ENCODE measurements around the gene MOCS1.

The MOCS1 gene

DNA sequence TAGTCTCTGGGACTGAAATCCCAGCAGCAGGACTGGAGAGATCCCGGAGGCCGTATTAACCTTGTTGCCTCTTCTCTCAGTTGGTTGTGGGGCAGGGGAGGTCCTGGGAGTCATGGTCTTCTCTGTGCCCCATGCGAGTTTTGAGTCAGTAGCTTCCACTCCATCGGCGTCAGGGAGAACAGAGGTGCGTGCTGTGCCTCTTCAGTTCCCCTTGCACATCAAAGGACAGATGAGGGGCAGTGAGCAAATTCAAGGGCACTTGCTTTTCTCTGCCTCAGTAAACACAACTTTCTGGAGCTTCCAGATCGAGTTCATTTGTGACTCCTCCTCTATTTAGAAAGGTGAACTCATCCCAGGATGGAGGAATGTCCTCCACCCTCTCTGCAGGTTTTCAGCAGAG lies 48.6 kb downstream of the MOCS1 start:
- FAIRE-seq (no peak), DNase-seq (ENCODE audit: insufficient read length) (no peak)
- no peak for TF ChIP-seq POLR2AphosphoS5 (IDR thresholded peaks at IDR 0.05; ENCODE audit: low read depth, low read length)
- no peak for TF ChIP-seq TAF1 (IDR thresholded peaks at IDR 0.05; ENCODE audit: borderline replicate concordance, low read depth, low read length)
- TF ChIP-seq POLR2A (IDR thresholded peaks at IDR 0.05; ENCODE audit: low read depth, low read length) = no peak

- DNase-seq (ENCODE audit: insufficient read length) (no peak), FAIRE-seq (no peak)
- no peak for TF ChIP-seq TAF1 (IDR thresholded peaks at IDR 0.05; ENCODE audit: borderline replicate concordance, low read depth, low read length)
- TF ChIP-seq POLR2A (IDR thresholded peaks at IDR 0.05; ENCODE audit: low read depth, low read length) = no peak
- no peak for TF ChIP-seq POLR2AphosphoS5 (IDR thresholded peaks at IDR 0.05; ENCODE audit: low read depth, low read length)
Observed at GRCh38 chr6:39884696-39885095, 49.6 kb downstream of the MOCS1 start.

GRCh38 chr6:39882531-39882899 lies 51.7 kb downstream of the MOCS1 start:
- DNase-seq (ENCODE audit: insufficient read length) (no peak), FAIRE-seq (no peak)
- TF ChIP-seq POLR2AphosphoS5 (IDR thresholded peaks at IDR 0.05; ENCODE audit: low read depth, low read length) (no peak), POLR2A (IDR thresholded peaks at IDR 0.05; ENCODE audit: low read depth, low read length) (no peak), TAF1 (IDR thresholded peaks at IDR 0.05; ENCODE audit: borderline replicate concordance, low read depth, low read length) (no peak)

GRCh38 chr6:39881851-39882530 lies 52.3 kb downstream of the MOCS1 start:
- no peak for TF ChIP-seq TAF1 (IDR thresholded peaks at IDR 0.05; ENCODE audit: borderline replicate concordance, low read depth, low read length)
- no peak for TF ChIP-seq POLR2A (IDR thresholded peaks at IDR 0.05; ENCODE audit: low read depth, low read length)
- no peak for TF ChIP-seq POLR2AphosphoS5 (IDR thresholded peaks at IDR 0.05; ENCODE audit: low read depth, low read length)
- DNase-seq (ENCODE audit: insufficient read length) = no peak
- no peak for FAIRE-seq

GRCh38 chr6:39880594-39880993 lies 53.7 kb downstream of the MOCS1 start:
- TF ChIP-seq TAF1 (IDR thresholded peaks at IDR 0.05; ENCODE audit: borderline replicate concordance, low read depth, low read length) = no peak
- no peak for TF ChIP-seq POLR2AphosphoS5 (IDR thresholded peaks at IDR 0.05; ENCODE audit: low read depth, low read length)
- TF ChIP-seq POLR2A (IDR thresholded peaks at IDR 0.05; ENCODE audit: low read depth, low read length) = no peak
- DNase-seq (ENCODE audit: insufficient read length) (no peak), FAIRE-seq (no peak)

- no peak for FAIRE-seq
- TF ChIP-seq TAF1 (IDR thresholded peaks at IDR 0.05; ENCODE audit: borderline replicate concordance, low read depth, low read length) = no peak
- TF ChIP-seq POLR2AphosphoS5 (IDR thresholded peaks at IDR 0.05; ENCODE audit: low read depth, low read length) = no peak
- no peak for TF ChIP-seq POLR2A (IDR thresholded peaks at IDR 0.05; ENCODE audit: low read depth, low read length)
- DNase-seq (ENCODE audit: insufficient read length) = no peak
Observed at GRCh38 chr6:39879535-39879934, 54.7 kb downstream of the MOCS1 start.

DNA sequence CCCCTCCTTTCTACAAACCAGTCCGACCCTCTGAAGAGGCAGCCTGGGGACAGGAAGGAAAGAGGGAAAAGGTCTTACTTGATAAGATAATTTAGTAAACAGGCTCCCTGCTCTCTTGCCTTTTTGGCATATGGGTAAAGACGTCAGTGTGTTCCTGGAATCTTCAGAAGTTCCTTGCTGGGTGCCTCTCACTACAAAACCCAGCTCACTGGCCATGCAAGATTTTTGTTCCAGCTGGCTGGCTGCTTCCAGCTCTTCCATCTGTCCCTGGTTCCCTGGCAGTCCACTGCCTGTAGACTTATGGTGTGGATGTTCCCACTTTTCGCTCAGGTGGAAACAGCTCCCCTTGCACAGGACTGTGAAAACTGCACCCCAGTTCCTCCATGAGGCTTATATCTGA lies 57.4 kb downstream of the MOCS1 start:
- no peak for TF ChIP-seq TAF1 (IDR thresholded peaks at IDR 0.05; ENCODE audit: borderline replicate concordance, low read depth, low read length)
- no peak for TF ChIP-seq POLR2A (IDR thresholded peaks at IDR 0.05; ENCODE audit: low read depth, low read length)
- TF ChIP-seq POLR2AphosphoS5 (IDR thresholded peaks at IDR 0.05; ENCODE audit: low read depth, low read length) = no peak
- DNase-seq (ENCODE audit: insufficient read length) = no peak
- no peak for FAIRE-seq

GRCh38 chr6:39876111-39876510 lies 58.2 kb downstream of the MOCS1 start:
- DNase-seq (ENCODE audit: insufficient read length) = no peak
- TF ChIP-seq POLR2AphosphoS5 (IDR thresholded peaks at IDR 0.05; ENCODE audit: low read depth, low read length) (no peak), TAF1 (IDR thresholded peaks at IDR 0.05; ENCODE audit: borderline replicate concordance, low read depth, low read length) (no peak)
- no peak for FAIRE-seq

- FAIRE-seq = no peak
- DNase-seq (ENCODE audit: insufficient read length) = no peak
- TF ChIP-seq POLR2AphosphoS5 (IDR thresholded peaks at IDR 0.05; ENCODE audit: low read depth, low read length) (no peak), TAF1 (IDR thresholded peaks at IDR 0.05; ENCODE audit: borderline replicate concordance, low read depth, low read length) (no peak), POLR2A (IDR thresholded peaks at IDR 0.05; ENCODE audit: low read depth, low read length) (no peak)
Observed at GRCh38 chr6:39873439-39873838, 60.8 kb downstream of the MOCS1 start.

- TF ChIP-seq POLR2A (IDR thresholded peaks at IDR 0.05; ENCODE audit: low read depth, low read length) (no peak), TAF1 (IDR thresholded peaks at IDR 0.05; ENCODE audit: borderline replicate concordance, low read depth, low read length) (no peak), POLR2AphosphoS5 (IDR thresholded peaks at IDR 0.05; ENCODE audit: low read depth, low read length) (no peak)
- no peak for FAIRE-seq
- no peak for DNase-seq (ENCODE audit: insufficient read length)
Observed at GRCh38 chr6:39870950-39871349, 63.3 kb downstream of the MOCS1 start.

DNA sequence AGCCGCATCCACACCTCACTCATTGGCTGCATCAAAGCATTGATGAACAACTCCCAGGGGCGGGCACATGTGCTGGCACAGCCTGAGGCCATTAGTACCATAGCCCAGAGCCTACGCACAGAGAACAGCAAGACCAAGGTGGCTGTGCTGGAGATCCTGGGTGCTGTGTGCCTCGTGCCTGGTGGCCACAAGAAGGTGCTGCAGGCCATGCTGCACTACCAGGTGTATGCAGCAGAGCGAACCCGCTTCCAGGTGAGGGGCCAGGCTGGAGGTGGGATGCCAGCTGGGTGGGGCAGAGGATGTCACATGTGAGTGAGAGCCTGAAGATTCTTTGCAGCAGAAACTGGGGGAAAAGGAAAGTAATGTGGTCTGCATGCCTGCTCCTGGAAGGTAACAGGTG lies 66.7 kb downstream of the MOCS1 start:
- no peak for DNase-seq (ENCODE audit: insufficient read length)
- no peak for FAIRE-seq
- TF ChIP-seq POLR2A (IDR thresholded peaks at IDR 0.05; ENCODE audit: low read depth, low read length) (no peak), TAF1 (IDR thresholded peaks at IDR 0.05; ENCODE audit: borderline replicate concordance, low read depth, low read length) (no peak), POLR2AphosphoS5 (IDR thresholded peaks at IDR 0.05; ENCODE audit: low read depth, low read length) (no peak)

GRCh38 chr6:39865011-39865888 lies 69.0 kb downstream of the MOCS1 start:
- FAIRE-seq = peak; percentile 30
- TF ChIP-seq POLR2A (IDR thresholded peaks at IDR 0.05; ENCODE audit: low read depth, low read length) (no peak), POLR2AphosphoS5 (IDR thresholded peaks at IDR 0.05; ENCODE audit: low read depth, low read length) (no peak), TAF1 (IDR thresholded peaks at IDR 0.05; ENCODE audit: borderline replicate concordance, low read depth, low read length) (no peak)
- DNase-seq (ENCODE audit: insufficient read length) = peak; percentile 58

All from GM12892 (cell line).